Adrenal gland (tissue), 12 donors: ENCODE measurements around the gene UNC45A. TPM values are rescaled to one million over a fixed set of nuclear protein-coding genes. Genes with fewer than 3 reads are reported as not detected.
"Not testable (repeated sequence)": the region's sequence is repeated elsewhere in the genome, so short reads cannot be mapped to it uniquely, and the experiment has no call there.

Source experiments
- DNase-seq, 7 donors: peaks; one replicate each; pipeline ENCODE4 v3.0.0-alpha.2; 2019 to 2020
- H3K27ac ChIP-seq, 5 donors: fragments of 200-600 bp; sonication (generic) in 4 of 5; 1 replicate in 3 of 5; 2 replicates in 2 of 5; pipeline versions ENCODE4 v1.5.1 to v1.8.0; 2016 to 2020; ENCODE audit warnings: mild to moderate bottlenecking in 1 of 5
- H3K27me3 ChIP-seq: fragments of 200-600 bp; 2 replicates; pipeline ENCODE4 v1.8.0; 2021
- H3K36me3 ChIP-seq, 2 donors: fragments of 200-600 bp; replicated peaks in 1 of 2; 1 replicate in 1 of 2; 2 replicates in 1 of 2; pipeline versions ENCODE4 v1.5.1 to v1.8.0; 2018 to 2022
- H3K4me1 ChIP-seq, 2 donors: fragments of 200-600 bp; replicated peaks in 1 of 2; 1 replicate in 1 of 2; 2 replicates in 1 of 2; pipeline versions ENCODE4 v1.5.1 to v1.8.0; 2018 to 2021
- H3K4me3 ChIP-seq, 4 donors: fragments of 200-600 bp; sonication (generic) in 3 of 4; one replicate each; pipeline ENCODE4 v1.5.1; 2016 to 2018
- H3K9me3 ChIP-seq, 3 donors: fragments of 200-600 bp; sonication (generic) in 1 of 3; replicated peaks in 1 of 3; 1 replicate in 2 of 3; 2 replicates in 1 of 3; pipeline versions ENCODE4 v1.5.1 to v1.8.0; 2016 to 2021
- CTCF ChIP-seq, 6 experiments: fragments of 450-650 bp in 4 of 6; fragments of 200-600 bp in 2 of 6; sonication (generic) in 1 of 6; IDR thresholded peaks; 1 replicate in 5 of 6; 2 replicates in 1 of 6; pipeline versions ENCODE4 v1.5.1 to v1.8.0; 2016 to 2021; ENCODE audit warnings: antibody characterized with exemption in 6 of 6, mild to moderate bottlenecking in 2 of 6, moderate library complexity in 1 of 6
- POLR2A ChIP-seq, 2 donors: fragments of 450-650 bp; IDR thresholded peaks; one replicate each; pipeline ENCODE4 v1.6.1; 2017; ENCODE audit warnings: antibody characterized with exemption in 2 of 2, mild to moderate bottlenecking in 2 of 2, moderate library complexity in 1 of 2
- WGBS, 4 donors: extraction: QIAGEN DNeasy Blood & Tissue Kit in 2 of 4; methylation state at CpG; one replicate each; pipeline versions ENCODE4 v1.1.5 to v1.1.7; 2013 to 2017; 5-methylcytosine and 5-hydroxymethylcytosine counted together
- intact Hi-C, 2 donors: fragments of 100-400 bp; cut with DNase I; formaldehyde crosslinking; loops; one replicate each; pipeline versions ENCODE4 v1.14.1 to v1.15.0; 2022 to 2023
- polyA plus RNA-seq, 3 donors: library from polyadenylated mRNA; stranded (reverse); fragments of 200-250 nt in 2 of 3; fragments of 350-450 nt in 1 of 3; fragmentation: Illumina TruSeq in 1 of 3; extraction: RNeasy Lipid Tissue Mini Kit (QIAGEN cat#74804) in 1 of 3; gene quantifications; one replicate each; pipeline ENCODE4 v1.2.3, GENCODE V29; 2013 to 2014
- total RNA-seq, 9 donors: library from RNA; depleted of rRNA in 4 of 9; stranded (reverse); fragments of >200 nt in 4 of 9; fragments of 120-200 nt in 1 of 9; fragmentation: NEBNext Ultra II Directional in 1 of 9; extraction: Animal tissue kit (Norgen Biotek cat#: 25700) in 1 of 9; gene quantifications; one replicate each; pipeline versions ENCODE4 v1.1.0 to v1.2.4, GENCODE V29; 2013 to 2023
- donor health status: healthy with polysubstance abuse.
- donor health status: Bipolar disorder and iron deficiency.
- donor health status: DM: yes; HTN: yes; CAD: no.
- donor health status: DM: no; HTN: no; CAD: no.
- donor health status: DM: no; HTN: no; CAD: no.
- donor health status: DM: yes; HTN: yes; CAD: no.

The UNC45A gene
- total and polyA plus RNA-seq, 12 donors, result 28.1 to 114 (median 64.7) TPM

DNA sequence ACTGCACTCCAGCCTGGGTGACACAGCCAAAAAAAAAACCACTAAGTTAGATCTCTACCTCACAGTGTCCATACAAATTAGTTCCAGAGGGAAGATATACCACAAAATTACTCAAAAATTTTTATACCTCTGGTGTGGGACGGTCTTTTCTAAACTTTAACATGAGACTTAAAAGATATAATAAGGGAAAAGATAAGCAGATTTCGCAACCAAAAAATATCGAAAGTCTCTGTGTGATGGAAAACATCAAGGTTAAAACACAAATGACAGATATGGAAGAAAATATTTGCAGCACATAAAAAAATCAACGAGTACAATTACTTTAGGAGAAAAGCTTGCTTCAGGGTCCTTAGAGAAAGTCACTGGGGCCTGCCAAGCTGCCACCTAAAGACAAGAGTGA is 13.2 kb upstream of the UNC45A start:
- Histone ChIP-seq H3K4me1 (no peaks in the 10 kb centered on the region), H3K4me3 (no peak overlapping the region), H3K27ac (no peak overlapping the region), H3K27me3 (no peaks in the 10 kb centered on the region), H3K9me3 (no peaks in the 10 kb centered on the region), H3K36me3 (peaks cover 0 to 47% of the 10 kb centered on the region in 2 donors)
- no peak for DNase-seq
- TF ChIP-seq POLR2A (IDR thresholded peaks at IDR 0.05) (no peak), CTCF (IDR thresholded peaks at IDR 0.05) (no peak)
- intact Hi-C loops, result no loop called here
- WGBS, 4 donors, result 70 to 78% (median 74%) methylated on average over 4 of the region's 4 CpGs

DNA sequence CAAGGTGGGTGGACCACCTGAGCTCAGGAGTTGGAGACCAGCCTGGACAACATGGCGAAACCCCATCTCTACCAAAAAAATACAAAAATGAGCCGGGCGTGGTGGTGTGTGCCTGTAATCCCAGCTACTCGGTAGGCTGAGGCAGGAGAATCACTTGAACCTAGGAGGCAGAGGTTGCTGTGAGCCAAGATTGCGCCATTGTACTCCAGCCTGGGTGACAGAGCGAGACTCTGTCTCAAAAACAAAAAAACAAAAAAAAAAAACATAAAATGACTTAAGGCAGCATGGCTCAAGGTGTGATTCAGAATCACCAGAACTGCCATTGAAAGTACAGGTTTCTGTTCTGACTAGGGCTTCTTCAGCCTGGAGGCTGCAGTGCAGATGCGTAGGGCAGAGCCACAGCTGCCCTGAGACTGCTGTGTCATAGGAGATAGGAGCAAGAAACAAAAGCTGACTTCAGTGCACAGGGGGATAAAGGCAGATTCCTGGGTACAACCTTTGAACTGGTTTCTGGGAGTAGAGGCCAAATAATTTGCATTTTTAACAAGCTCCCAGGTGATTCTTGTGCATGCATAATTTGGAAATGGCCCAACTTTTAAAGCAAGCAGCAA is 12.3 kb upstream of the UNC45A start:
- peaks cover 0 to 38% of the 10 kb centered on the region in 2 donors for H3K36me3 ChIP-seq
- H3K4me1 ChIP-seq, DNase-seq, H3K4me3 ChIP-seq, H3K27ac ChIP-seq, intact Hi-C loops, H3K9me3 ChIP-seq, H3K27me3 ChIP-seq: not testable (repeated sequence)
- 89 to 96% (median 93%) methylated on average over 7 of the region's 7 CpGs for WGBS, 4 donors

DNA sequence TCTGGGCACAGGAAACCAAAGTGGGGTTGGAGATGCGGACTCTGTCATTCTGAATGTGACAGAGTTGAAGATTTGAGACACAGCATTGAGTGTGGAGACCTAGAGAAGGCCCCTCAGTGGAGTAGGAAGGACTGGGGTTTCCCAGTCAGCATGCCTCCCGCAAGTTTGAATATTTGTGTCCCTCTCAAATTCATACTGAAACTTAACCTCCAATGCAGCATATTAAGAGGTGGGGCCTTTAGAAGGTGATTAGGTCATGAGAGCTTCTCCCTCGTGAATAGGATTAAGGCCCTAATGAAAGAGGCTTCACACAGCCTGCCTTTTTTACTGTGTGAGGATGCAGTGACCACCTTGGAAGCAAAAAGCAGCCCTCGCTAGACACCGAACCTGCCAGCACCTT is 10.7 kb upstream of the UNC45A start:
- Histone ChIP-seq H3K4me1 (peaks cover 0 to 12% of the 10 kb centered on the region in 2 donors), H3K4me3 (no peak overlapping the region), H3K9me3 (no peaks in the 10 kb centered on the region), H3K27me3 (no peaks in the 10 kb centered on the region), H3K36me3 (peaks cover 0 to 23% of the 10 kb centered on the region in 2 donors), H3K27ac (no peak overlapping the region)
- DNase-seq, result no peak
- no peak for TF ChIP-seq POLR2A (IDR thresholded peaks at IDR 0.05)
- no peak for TF ChIP-seq CTCF (IDR thresholded peaks at IDR 0.05)
- intact Hi-C loops, result no loop called here
- 90 to 95% (median 92%) methylated on average over 5 of the region's 5 CpGs for WGBS, 4 donors

GRCh38 chr15:90926766-90927165 is 8.3 kb upstream of the UNC45A start:
- H3K4me1 ChIP-seq, result peaks cover 13 to 30% of the 10 kb centered on the region in 2 donors
- H3K27ac ChIP-seq, H3K27me3 ChIP-seq, H3K36me3 ChIP-seq, intact Hi-C loops, H3K4me3 ChIP-seq, H3K9me3 ChIP-seq, DNase-seq: not testable (repeated sequence)
- 92 to 93% (median 93%) methylated on average over 10 of the region's 10 CpGs for WGBS, 4 donors

DNA sequence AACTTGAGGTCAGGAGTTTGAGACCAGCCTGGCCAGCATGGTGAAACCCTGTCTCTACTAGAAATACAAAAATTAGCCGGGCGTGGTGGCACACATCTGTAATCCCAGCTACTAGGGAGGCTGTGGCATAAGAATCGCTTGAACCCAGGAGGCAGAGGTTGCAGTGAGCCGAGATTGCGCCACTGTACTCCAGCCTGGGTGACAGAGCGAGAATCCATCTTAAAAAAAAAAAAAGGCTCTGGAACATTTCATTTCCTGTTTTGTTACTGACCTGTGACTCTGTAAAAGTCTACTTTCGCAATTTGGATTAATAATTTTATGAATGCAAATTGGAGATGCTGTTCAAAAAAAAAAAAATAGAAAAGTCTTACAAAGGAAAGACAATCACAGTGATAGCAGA is 7.0 kb upstream of the UNC45A start:
- intact Hi-C loops, result not testable (repeated sequence)
- WGBS, 4 donors, result 56 to 85% (median 75%) methylated on average over 7 of the region's 7 CpGs
- peak overlapping the region in 2 of 5 donors; percentile 29 to 95 for H3K27ac ChIP-seq

More for the DNA sequence above, 7.0 kb upstream of the UNC45A start:
- not testable (repeated sequence) for H3K4me3 ChIP-seq, H3K27me3 ChIP-seq, DNase-seq, H3K9me3 ChIP-seq, H3K36me3 ChIP-seq
- H3K4me1 ChIP-seq, result peaks cover 18 to 35% of the 10 kb centered on the region in 2 donors
